Liver (tissue), 9 donors: ENCODE data around the gene CCER1. TPM values are rescaled to one million over a fixed set of nuclear protein-coding genes. Genes with fewer than 3 reads are reported as not detected.

Experiments used
- DNase-seq: peaks from one replicate; pipeline ENCODE4 v3.0.0-alpha.2; 2017; ENCODE audit warnings: low spot score
- H3K27ac ChIP-seq, 2 donors: one replicate each; pipeline ENCODE4 v1.7.0; 2013; ENCODE audit warnings: inconsistent platforms in 2 of 2, low read length in 2 of 2, control low read depth in 1 of 2, low read depth in 1 of 2, mild to moderate bottlenecking in 1 of 2
- H3K27me3 ChIP-seq, 4 donors: one replicate each; pipeline versions ENCODE4 v1.6.1 to v1.7.0; 2013; ENCODE audit warnings: low read length in 3 of 4, inconsistent platforms in 1 of 4, mild to moderate bottlenecking in 1 of 4, moderate library complexity in 1 of 4; ENCODE audit not compliant: control insufficient read depth in 4 of 4, insufficient read depth in 4 of 4
- H3K36me3 ChIP-seq, 4 donors: one replicate each; pipeline versions ENCODE4 v1.6.1 to v1.7.0; 2013; ENCODE audit warnings: low read length in 3 of 4, mild to moderate bottlenecking in 3 of 4, low read depth in 1 of 4, moderate library complexity in 1 of 4; ENCODE audit not compliant: control insufficient read depth in 4 of 4, insufficient read depth in 3 of 4
- H3K4me1 ChIP-seq, 4 donors: one replicate each; pipeline versions ENCODE4 v1.6.1 to v1.7.0; 2013; ENCODE audit warnings: low read length in 3 of 4, mild to moderate bottlenecking in 3 of 4, moderate library complexity in 1 of 4; ENCODE audit not compliant: control insufficient read depth in 4 of 4, insufficient read depth in 4 of 4
- H3K4me3 ChIP-seq, 3 donors: one replicate each; pipeline versions ENCODE4 v1.6.1 to v1.7.0; 2013; ENCODE audit warnings: low read length in 3 of 3, control low read depth in 1 of 3, low read depth in 1 of 3, mild to moderate bottlenecking in 1 of 3
- H3K9ac ChIP-seq, 2 donors: one replicate each; pipeline ENCODE4 v1.7.0; 2013; ENCODE audit warnings: low read length in 2 of 2, mild to moderate bottlenecking in 2 of 2, moderate library complexity in 2 of 2, control low read depth in 1 of 2, low read depth in 1 of 2
- H3K9me3 ChIP-seq, 4 donors: one replicate each; pipeline versions ENCODE4 v1.6.1 to v1.7.0; 2013; ENCODE audit warnings: low read length in 3 of 4; ENCODE audit not compliant: control insufficient read depth in 4 of 4
- EGR1 ChIP-seq, 2 donors: IDR thresholded peaks; 2 replicates each; pipeline ENCODE4 v1.6.1; 2016 to 2018; ENCODE audit warnings: antibody characterized with exemption in 2 of 2, low read depth in 2 of 2
- FOXA2 ChIP-seq: IDR thresholded peaks from 2 replicates; pipeline ENCODE4 v1.6.1; 2016; ENCODE audit warnings: antibody characterized with exemption
- HNF4A ChIP-seq, 2 donors: conservative IDR thresholded peaks; 2 replicates each; pipeline ENCODE4 v1.6.1; 2016; ENCODE audit warnings: antibody characterized with exemption in 2 of 2, mild to moderate bottlenecking in 2 of 2
- HNF4G ChIP-seq: IDR thresholded peaks from 2 replicates; pipeline ENCODE4 v1.6.1; 2016; ENCODE audit warnings: antibody characterized with exemption
- JUND ChIP-seq, 2 donors: IDR thresholded peaks; 2 replicates each; pipeline ENCODE4 v1.6.1; 2016; ENCODE audit warnings: antibody characterized with exemption in 2 of 2
- NR2F2 ChIP-seq: IDR thresholded peaks from 2 replicates; pipeline ENCODE4 v1.6.1; 2016; ENCODE audit warnings: antibody characterized with exemption
- RAD21 ChIP-seq, 2 donors: IDR thresholded peaks; 2 replicates each; pipeline ENCODE4 v1.6.1; 2016; ENCODE audit warnings: antibody characterized with exemption in 2 of 2, mild to moderate bottlenecking in 2 of 2
- RXRA ChIP-seq, 2 donors: IDR thresholded peaks; 2 replicates each; pipeline ENCODE4 v1.6.1; 2017 to 2018; ENCODE audit warnings: antibody characterized with exemption in 2 of 2, mild to moderate bottlenecking in 1 of 2
- TAF1 ChIP-seq: conservative IDR thresholded peaks from 2 replicates; pipeline ENCODE4 v1.6.1; 2016; ENCODE audit warnings: antibody characterized with exemption, mild to moderate bottlenecking
- YY1 ChIP-seq: IDR thresholded peaks from 2 replicates; pipeline ENCODE4 v1.6.1; 2016; ENCODE audit warnings: antibody characterized with exemption, mild to moderate bottlenecking
- WGBS: extraction: QIAGEN DNeasy Blood & Tissue Kit; methylation state at CpG from one replicate; pipeline ENCODE4 v1.1.7; 2013; 5-methylcytosine and 5-hydroxymethylcytosine counted together
- polyA plus RNA-seq, 2 donors: library from polyadenylated mRNA; stranded (reverse) in 1 of 2; unstranded in 1 of 2; fragments of 200-250 nt in 1 of 2; fragments of >200 nt in 1 of 2; fragmentation: Nextera tagmentation in 1 of 2; extraction: Ambion mirVana in 1 of 2; gene quantifications; one replicate each; pipeline versions ENCODE4 v1.2.1 to v1.2.3, GENCODE V29; 2013 to 2015
- total RNA-seq, 2 donors: library from RNA; depleted of rRNA; stranded (reverse); fragments of >200 nt; gene quantifications; one replicate each; pipeline ENCODE4 v1.2.3, GENCODE V29; 2014
- TF ChIP-seq, protein P1 (sequence below): fragments of 150-350 bp; IDR thresholded peaks from 2 replicates; pipeline ENCODE4 v1.5.1; 2017; ENCODE audit warnings: improper control_type of control experiment, low read depth, low read length; ENCODE audit not compliant: missing input control
- TF ChIP-seq, protein P2 (sequence below): IDR thresholded peaks from 2 replicates; pipeline ENCODE4 v1.6.1; 2016; ENCODE audit warnings: antibody characterized with exemption, mild to moderate bottlenecking
- TF ChIP-seq, protein P3 (sequence below): IDR thresholded peaks from 2 replicates; pipeline ENCODE4 v1.6.1; 2016; ENCODE audit warnings: antibody characterized with exemption
- donor health status: healthy.
- donor health status: healthy.
- donor health status: healthy.
- donor health status: healthy.
- donor health status: healthy.

CCER1 gene
- total and polyA plus RNA-seq, 4 donors = not detected

DNA sequence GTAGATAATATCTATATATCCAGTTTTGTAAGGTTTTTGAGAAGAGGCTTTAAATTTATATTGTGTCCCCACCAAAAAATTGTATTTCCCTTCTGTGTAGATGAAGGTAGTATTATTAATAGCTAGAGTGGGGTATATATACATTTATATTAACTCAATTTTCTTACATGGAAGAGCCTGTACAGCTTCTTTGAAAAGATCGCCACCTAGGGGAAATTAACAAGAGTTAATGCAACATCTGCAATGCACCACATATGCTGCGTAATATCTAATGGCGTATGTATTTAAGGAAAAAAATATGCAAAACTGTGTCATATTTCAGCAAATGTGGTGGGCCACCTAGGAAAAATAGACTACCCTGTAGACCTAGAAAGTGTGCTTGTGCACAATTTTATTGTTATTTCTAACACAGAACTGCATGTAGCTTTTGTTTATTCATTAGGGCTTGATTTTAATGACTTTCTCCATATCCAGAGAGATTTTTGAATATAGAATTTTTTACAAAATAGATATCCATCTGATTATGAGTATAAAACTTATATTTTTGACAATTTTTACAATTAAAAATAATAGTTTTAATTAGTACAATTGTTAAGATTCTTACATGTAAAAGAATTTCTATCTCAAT is 14.0 kb downstream of the CCER1 start:
- TF ChIP-seq, protein P1, sequence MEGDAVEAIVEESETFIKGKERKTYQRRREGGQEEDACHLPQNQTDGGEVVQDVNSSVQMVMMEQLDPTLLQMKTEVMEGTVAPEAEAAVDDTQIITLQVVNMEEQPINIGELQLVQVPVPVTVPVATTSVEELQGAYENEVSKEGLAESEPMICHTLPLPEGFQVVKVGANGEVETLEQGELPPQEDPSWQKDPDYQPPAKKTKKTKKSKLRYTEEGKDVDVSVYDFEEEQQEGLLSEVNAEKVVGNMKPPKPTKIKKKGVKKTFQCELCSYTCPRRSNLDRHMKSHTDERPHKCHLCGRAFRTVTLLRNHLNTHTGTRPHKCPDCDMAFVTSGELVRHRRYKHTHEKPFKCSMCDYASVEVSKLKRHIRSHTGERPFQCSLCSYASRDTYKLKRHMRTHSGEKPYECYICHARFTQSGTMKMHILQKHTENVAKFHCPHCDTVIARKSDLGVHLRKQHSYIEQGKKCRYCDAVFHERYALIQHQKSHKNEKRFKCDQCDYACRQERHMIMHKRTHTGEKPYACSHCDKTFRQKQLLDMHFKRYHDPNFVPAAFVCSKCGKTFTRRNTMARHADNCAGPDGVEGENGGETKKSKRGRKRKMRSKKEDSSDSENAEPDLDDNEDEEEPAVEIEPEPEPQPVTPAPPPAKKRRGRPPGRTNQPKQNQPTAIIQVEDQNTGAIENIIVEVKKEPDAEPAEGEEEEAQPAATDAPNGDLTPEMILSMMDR = peak; percentile 50
- no peak for TF ChIP-seq YY1
- TF ChIP-seq, protein P2, sequence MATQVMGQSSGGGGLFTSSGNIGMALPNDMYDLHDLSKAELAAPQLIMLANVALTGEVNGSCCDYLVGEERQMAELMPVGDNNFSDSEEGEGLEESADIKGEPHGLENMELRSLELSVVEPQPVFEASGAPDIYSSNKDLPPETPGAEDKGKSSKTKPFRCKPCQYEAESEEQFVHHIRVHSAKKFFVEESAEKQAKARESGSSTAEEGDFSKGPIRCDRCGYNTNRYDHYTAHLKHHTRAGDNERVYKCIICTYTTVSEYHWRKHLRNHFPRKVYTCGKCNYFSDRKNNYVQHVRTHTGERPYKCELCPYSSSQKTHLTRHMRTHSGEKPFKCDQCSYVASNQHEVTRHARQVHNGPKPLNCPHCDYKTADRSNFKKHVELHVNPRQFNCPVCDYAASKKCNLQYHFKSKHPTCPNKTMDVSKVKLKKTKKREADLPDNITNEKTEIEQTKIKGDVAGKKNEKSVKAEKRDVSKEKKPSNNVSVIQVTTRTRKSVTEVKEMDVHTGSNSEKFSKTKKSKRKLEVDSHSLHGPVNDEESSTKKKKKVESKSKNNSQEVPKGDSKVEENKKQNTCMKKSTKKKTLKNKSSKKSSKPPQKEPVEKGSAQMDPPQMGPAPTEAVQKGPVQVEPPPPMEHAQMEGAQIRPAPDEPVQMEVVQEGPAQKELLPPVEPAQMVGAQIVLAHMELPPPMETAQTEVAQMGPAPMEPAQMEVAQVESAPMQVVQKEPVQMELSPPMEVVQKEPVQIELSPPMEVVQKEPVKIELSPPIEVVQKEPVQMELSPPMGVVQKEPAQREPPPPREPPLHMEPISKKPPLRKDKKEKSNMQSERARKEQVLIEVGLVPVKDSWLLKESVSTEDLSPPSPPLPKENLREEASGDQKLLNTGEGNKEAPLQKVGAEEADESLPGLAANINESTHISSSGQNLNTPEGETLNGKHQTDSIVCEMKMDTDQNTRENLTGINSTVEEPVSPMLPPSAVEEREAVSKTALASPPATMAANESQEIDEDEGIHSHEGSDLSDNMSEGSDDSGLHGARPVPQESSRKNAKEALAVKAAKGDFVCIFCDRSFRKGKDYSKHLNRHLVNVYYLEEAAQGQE = no peak
- no peak for TF ChIP-seq RXRA (IDR thresholded peaks at IDR 0.05)
- no peak for TF ChIP-seq HNF4A (conservative IDR thresholded peaks at IDR 0.05)
- TF ChIP-seq FOXA2 = no peak
- TF ChIP-seq EGR1 (IDR thresholded peaks at IDR 0.05; ENCODE audit: low read depth in 2 of 2) = no peak
- no peak for TF ChIP-seq TAF1
- TF ChIP-seq, protein P3, sequence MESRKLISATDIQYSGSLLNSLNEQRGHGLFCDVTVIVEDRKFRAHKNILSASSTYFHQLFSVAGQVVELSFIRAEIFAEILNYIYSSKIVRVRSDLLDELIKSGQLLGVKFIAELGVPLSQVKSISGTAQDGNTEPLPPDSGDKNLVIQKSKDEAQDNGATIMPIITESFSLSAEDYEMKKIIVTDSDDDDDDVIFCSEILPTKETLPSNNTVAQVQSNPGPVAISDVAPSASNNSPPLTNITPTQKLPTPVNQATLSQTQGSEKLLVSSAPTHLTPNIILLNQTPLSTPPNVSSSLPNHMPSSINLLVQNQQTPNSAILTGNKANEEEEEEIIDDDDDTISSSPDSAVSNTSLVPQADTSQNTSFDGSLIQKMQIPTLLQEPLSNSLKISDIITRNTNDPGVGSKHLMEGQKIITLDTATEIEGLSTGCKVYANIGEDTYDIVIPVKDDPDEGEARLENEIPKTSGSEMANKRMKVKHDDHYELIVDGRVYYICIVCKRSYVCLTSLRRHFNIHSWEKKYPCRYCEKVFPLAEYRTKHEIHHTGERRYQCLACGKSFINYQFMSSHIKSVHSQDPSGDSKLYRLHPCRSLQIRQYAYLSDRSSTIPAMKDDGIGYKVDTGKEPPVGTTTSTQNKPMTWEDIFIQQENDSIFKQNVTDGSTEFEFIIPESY = no peak
- TF ChIP-seq HNF4G = no peak
- no peak for TF ChIP-seq JUND (IDR thresholded peaks at IDR 0.05)
- peak; percentile 81 for TF ChIP-seq RAD21 (IDR thresholded peaks at IDR 0.05)
- TF ChIP-seq NR2F2 = no peak
- Histone ChIP-seq H3K4me3 (no peak overlapping the region), H3K27ac (no peak overlapping the region), H3K36me3 (no peaks in the 10 kb centered on the region), H3K4me1 (peaks cover 0 to 8% (median 1%) of the 10 kb centered on the region in 4 donors), H3K9ac (no peak overlapping the region), H3K27me3 (no peaks in the 10 kb centered on the region), H3K9me3 (no peaks in the 10 kb centered on the region)
- 38% methylated on average over 3 of the region's 3 CpGs for WGBS
- no peak for DNase-seq

DNA sequence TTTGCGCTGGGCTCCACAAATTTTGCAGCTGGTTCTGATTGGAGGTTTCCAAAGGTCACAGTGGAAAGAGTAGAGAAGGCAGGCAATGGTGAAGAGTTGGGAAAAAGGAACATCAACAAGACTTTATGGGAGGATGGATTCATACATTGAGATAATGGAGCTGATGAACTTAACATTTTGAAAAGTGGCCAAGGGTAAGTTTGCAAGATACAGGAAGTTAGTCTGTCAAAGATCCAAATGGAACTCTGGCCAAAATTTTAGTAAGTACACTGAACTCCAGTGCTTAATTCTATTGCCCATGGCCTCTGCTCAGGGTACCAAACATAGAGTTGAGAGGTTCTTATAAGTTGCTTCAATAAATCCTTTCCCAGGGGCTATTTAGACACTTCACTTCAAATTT is 15.6 kb downstream of the CCER1 start:
- H3K27me3 ChIP-seq = no peaks in the 10 kb centered on the region
- DNase-seq = no peak
- H3K4me1 ChIP-seq = peaks cover 0 to 8% (median 1%) of the 10 kb centered on the region in 4 donors
- no peaks in the 10 kb centered on the region for H3K36me3 ChIP-seq
- no peaks in the 10 kb centered on the region for H3K9me3 ChIP-seq
- TF ChIP-seq RAD21 (IDR thresholded peaks at IDR 0.05) (no peak), NR2F2 (peak; percentile 59)
- 87% methylated on average over 1 of the region's 1 CpG for WGBS
- no peak overlapping the region for H3K9ac ChIP-seq
- H3K27ac ChIP-seq = no peak overlapping the region
- no peak overlapping the region for H3K4me3 ChIP-seq
